HG03565 (cell line): ENCODE measurements around the gene ZNF608.

Experiments
- ATAC-seq: cut with Tn5 transposase; IDR thresholded peaks from one replicate; pipeline ENCODE4 v1.9.1; 2021; ENCODE audit warnings: mild to moderate bottlenecking, moderate library complexity; ENCODE audit not compliant: unreplicated experiment

ZNF608 gene

DNA sequence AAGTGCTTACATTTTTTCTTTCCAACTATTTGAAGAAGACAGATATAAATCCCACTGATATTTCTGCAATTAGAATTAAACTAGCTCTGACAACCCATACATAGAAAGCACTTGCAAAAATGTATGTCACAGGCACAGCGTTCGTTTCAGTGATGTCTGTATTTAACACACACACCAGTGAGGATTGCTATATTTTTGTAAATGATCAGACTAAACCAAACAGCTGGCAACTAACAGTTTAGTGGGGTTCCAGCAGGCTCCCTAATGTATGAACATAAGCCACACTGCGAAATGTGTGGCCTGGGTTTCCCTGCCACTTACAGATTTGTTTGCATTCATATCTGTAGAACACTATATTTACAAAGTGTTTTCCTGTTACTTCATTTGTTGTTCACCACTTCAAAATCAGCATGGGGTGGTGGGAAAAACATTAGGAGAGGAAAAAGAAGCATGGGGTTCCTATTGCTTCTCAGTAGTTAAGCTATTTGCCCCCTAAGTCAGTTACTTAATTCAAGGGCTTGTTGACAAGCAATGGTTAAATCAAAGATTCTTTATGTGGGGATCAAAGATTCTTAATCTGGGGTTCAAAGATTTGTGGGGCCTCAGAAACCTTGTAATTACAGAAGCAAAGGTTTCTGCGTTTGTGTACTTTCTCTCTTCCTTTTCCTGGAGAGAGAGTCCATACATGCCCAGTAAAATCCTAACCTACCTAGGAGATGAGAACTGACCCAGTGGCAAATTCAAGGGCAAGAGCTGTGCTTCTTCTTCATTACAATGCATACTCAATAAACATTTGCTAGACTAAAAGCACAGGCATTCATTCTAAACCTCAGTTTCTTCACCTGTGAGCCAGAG, 27.1 kb downstream of the ZNF608 start:
- no peak for ATAC-seq

DNA sequence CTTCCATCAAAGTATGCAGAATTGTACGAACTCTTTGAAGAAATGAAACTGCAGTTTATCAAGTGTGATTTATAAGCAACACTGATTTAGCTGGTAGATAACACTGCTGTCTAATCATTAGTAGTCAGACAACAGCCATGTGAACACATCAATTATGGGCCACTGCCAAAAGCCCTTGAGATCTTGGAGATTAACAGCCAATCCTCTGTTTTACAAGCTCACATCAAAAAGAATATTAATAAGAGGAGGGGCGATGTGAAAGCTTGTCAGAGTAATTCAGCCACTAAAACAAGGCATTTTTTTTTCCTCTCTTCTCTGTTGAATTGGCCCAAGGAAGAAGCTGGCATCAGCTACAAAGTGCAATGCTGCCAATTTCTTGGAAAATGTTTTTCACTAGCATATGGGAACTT, 28.1 kb downstream of the ZNF608 start:
- no peak for ATAC-seq

GRCh38 chr5:124716169-124716568, 30.3 kb downstream of the ZNF608 start:
- no peak for ATAC-seq

DNA sequence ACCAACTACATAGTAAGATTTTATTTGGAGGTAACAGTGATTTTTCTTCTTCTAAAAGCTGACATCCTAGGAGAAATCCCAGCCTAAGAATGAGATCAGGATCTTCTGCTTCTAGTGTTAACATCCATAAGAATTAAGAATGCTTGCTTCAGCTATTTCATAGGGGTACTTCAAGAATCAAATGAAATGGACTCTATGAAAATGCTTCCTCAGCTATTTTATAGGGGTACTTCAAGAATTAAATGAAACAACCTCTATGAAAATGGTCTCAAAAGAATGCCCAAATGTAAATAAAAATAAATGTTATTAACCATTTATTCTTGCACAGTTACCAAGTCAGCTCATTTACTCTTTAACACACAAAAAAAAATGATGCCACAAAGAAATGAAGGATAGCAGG, 31.5 kb downstream of the ZNF608 start:
- ATAC-seq: no peak

- ATAC-seq: no peak
Observed at GRCh38 chr5:124713595-124713994, 32.8 kb downstream of the ZNF608 start.

DNA sequence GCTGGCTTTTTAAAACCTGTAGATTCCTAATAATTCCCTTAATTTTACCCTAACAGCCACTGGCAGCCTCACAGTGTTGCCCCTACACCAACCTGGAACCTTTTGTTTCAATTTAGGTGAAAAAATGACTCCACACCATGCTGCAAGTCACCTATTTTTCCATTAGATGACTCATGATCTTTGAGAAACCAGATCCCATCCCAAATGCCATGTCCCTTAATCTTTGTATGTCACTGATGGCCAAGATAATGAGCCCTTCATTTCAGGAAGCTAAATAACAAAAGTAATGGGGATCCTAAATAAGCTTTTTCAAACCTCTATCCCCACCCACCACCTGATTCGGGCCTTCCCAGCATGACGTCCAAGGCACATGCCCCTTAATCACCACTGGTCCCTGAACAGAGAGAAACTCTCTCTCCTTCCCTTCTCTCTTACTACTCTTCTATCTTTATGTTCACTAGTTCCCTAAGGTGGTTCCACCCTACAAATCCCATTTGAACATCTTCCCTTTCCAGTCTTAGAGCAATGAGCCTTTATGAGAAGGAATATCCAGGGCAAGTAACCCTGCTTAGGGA, 33.6 kb downstream of the ZNF608 start:
- no peak for ATAC-seq

DNA sequence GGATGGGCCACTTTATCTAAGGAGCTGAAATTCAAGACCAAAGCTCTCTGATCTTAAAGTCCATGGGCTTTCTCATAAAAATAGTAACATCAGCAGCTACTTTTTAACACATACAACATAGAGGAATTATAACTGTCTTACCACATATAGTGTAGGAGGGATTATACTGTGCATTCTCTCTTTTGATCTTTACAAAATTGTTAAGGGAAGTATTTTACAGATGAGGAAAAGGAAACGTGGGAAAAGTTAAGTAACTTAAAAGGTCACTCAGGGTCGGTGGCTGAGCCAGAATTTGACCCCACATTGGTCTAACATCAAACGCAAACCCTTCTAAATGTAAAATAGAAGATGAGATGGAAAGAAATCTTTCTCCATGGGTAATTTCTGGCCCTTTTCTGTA, 38.4 kb downstream of the ZNF608 start:
- no peak for ATAC-seq

DNA sequence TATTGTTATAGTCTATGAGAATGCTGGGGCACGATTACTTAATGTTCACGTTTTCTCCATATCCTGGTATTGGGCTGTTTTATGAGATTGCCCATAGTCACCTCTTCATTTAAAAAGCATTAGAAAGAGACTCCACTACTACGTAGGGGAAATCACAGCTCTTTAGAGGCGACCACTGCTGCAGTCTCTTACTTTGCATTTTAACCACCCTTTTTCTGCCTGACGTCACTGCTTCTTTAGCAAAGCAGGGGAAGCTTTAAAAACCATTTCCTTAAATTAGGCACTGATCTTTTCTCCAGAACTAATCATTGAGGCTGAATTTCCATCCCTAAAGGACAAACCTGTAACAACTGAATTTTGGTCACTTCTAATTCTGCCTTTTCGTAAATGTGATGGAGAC, 38.9 kb downstream of the ZNF608 start:
- ATAC-seq: no peak

- no peak for ATAC-seq
Observed at GRCh38 chr5:124706729-124707361, 39.6 kb downstream of the ZNF608 start.

- ATAC-seq: no peak
Observed at GRCh38 chr5:124706051-124706450, 40.4 kb downstream of the ZNF608 start.

DNA sequence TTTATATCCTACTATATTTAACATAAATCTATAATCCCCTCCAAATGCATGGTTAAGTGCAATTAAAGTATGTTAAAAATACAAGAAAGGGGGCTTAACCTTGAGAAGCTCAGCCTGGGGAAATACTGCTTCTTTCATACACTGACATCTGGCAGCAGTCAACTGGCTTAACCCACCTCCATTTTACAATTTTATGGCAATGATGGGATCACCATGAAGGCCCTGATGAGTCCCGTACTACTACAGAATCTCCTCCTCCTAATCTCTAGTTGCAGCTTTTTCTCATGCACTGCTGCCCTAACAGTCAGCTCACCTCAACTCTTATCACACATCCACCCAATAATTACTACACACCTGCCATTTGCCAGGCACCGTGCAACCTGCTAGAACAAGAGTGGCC, 40.9 kb downstream of the ZNF608 start:
- no peak for ATAC-seq

GRCh38 chr5:124704594-124705284, 41.7 kb downstream of the ZNF608 start:
- peak; percentile 88 for ATAC-seq

DNA sequence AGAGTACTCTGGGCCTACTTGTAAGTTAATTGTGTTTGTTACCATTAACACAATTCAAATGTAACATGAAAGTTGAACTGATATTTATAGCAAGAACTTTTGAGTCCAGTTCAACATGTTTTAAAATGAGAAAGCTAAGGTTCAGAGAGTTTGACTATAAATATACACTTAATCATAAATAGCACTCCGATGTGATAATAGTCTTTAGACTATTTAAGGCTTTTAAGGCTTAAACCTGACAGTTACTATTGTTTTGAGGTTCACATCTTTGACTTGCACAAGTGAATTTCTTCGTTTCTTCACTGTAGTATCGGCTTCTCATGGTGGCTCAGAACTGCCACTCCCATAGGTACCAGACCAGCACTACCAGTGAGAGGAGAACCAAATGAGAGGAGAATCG, 42.4 kb downstream of the ZNF608 start:
- no peak for ATAC-seq

- ATAC-seq: no peak
Observed at GRCh38 chr5:124702525-124702924, 43.9 kb downstream of the ZNF608 start.

GRCh38 chr5:124701873-124702425, 44.5 kb downstream of the ZNF608 start:
- ATAC-seq: no peak

- no peak for ATAC-seq
Observed at GRCh38 chr5:124701016-124701415, 45.4 kb downstream of the ZNF608 start.

- no peak for ATAC-seq
Observed at GRCh38 chr5:124700333-124700732, 46.1 kb downstream of the ZNF608 start.

- no peak for ATAC-seq
Observed at GRCh38 chr5:124698770-124699169, 47.7 kb downstream of the ZNF608 start.

- no peak for ATAC-seq
Observed at GRCh38 chr5:124697933-124698591, 48.4 kb downstream of the ZNF608 start.

GRCh38 chr5:124697501-124697900, 48.9 kb downstream of the ZNF608 start:
- ATAC-seq: no peak

DNA sequence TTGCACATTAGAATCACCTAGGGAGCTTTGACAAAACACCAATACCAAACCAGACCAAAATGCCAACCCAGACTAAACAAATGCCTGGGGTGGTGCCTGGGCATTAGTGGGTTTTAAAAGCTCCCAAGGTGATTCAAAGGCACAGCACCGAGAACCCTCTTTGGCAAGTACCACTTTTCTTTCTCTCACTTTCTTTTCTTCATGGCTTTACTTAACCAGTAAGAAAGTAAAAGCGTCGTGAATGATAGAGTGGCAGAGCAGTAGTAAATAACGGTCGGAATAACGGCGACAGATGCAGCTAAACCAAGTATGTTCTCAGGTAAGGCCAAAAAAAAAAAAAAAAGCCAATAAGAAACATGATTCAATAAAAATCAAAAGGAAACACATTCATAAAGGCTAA, 49.5 kb downstream of the ZNF608 start:
- no peak for ATAC-seq
